Measurements from ENCODE around the gene TGM1. TPM values are rescaled to one million over a fixed set of nuclear protein-coding genes. Genes with fewer than 3 reads are reported as not detected.

Gene TGM1
- total RNA-seq, 1 experiment from 2014 or later, result 3.2 TPM

- Histone ChIP-seq H3K9me3 (ENCODE audit: low read length) (no peaks in the 10 kb centered on the region), H3K36me3 (ENCODE audit: low read depth, low read length) (peaks cover 49% of the 10 kb centered on the region), H3K27ac (ENCODE audit: low read length) (no peak overlapping the region), H3K79me2 (ENCODE audit: low read length) (peaks cover 42% of the 10 kb centered on the region), H4K20me1 (ENCODE audit: low read length) (no peaks in the 10 kb centered on the region), H3K4me3 (ENCODE audit: low read length) (peak overlapping the region; percentile 93), H3K9ac (ENCODE audit: low read length) (peak overlapping the region; percentile 82), H2AFZ (ENCODE audit: low read length) (no peak overlapping the region), H3K9me2 (replicated peaks; ENCODE audit: low read length) (no peaks in the 10 kb centered on the region), H3F3A (ENCODE audit: low read length, unreplicated experiment) (no peaks in the 10 kb centered on the region), H3K4me2 (ENCODE audit: low read length) (peak overlapping the region; percentile 89), H3K4me1 (ENCODE audit: insufficient read depth, low read length) (peaks cover 36% of the 10 kb centered on the region), H3K27me3 (ENCODE audit: low read length) (no peaks in the 10 kb centered on the region)
- POLR2A ChIA-PET (ENCODE audit: unreplicated experiment), result interaction anchor here (0.7 kb wide), 1 partner anchor 59 kb away, joined by 7 read pairs; the partner anchor contains the start of gene TINF2
- DNase-seq (no peak), ATAC-seq (no peak)
- no TSS peak for BruUV-seq (replicated peaks)
- TF ChIP-seq CTCF (conservative IDR thresholded peaks at IDR 0.05; ENCODE audit: low read depth, low read length), result no peak
- no peak for TF ChIP-seq EZH2 (IDR thresholded peaks at IDR 0.05; ENCODE audit: low read length, unreplicated experiment)
- TF ChIP-seq EZH2phosphoT487 (IDR thresholded peaks at IDR 0.05; ENCODE audit: borderline replicate concordance, low read length), result no peak
- intact Hi-C loops (cut with micrococcal nuclease), result no loop called here
- CTCF ChIA-PET, result interaction anchor here (1.8 kb wide), 1 partner anchor 29 kb away, joined by 5 read pairs; the partner anchor contains the start of gene RABGGTA
Observed at GRCh38 chr14:24300326-24300980, 37.5 kb upstream of the TGM1 start.

- Histone ChIP-seq H2AFZ (ENCODE audit: low read length) (peak within 1 kb of the TSS; percentile 92), H3K27ac (ENCODE audit: low read length) (peak within 1 kb of the TSS; percentile 71)
- TF ChIP-seq EZH2phosphoT487 (IDR thresholded peaks at IDR 0.05; ENCODE audit: borderline replicate concordance, low read length), result no peak
- TF ChIP-seq CTCF (conservative IDR thresholded peaks at IDR 0.05; ENCODE audit: low read depth, low read length), result no peak
- no peak for TF ChIP-seq EZH2 (IDR thresholded peaks at IDR 0.05; ENCODE audit: low read length, unreplicated experiment)
Observed at GRCh38 chr14:24299255-24300191, 36.5 kb upstream of the TGM1 start, which contains the start of the genes DHRS1 and NOP9. Gene DHRS1 (minus strand): TSS chr14:24299780. CDS start chr14:24299106, 674 bp downstream. Gene NOP9 (plus strand): TSS chr14:24299850. CDS start chr14:24299955, 105 bp downstream.

More at GRCh38 chr14:24299255-24300191, 36.5 kb upstream of the TGM1 start, which contains the start of the genes DHRS1 and NOP9:
- H3F3A ChIP-seq (ENCODE audit: low read length, unreplicated experiment), result no peaks in the 10 kb centered on the region
- H3K4me1 ChIP-seq (ENCODE audit: insufficient read depth, low read length), result peaks cover 36% of the 10 kb centered on the region
- H3K4me2 ChIP-seq (ENCODE audit: low read length), result peak within 1 kb of the TSS; percentile 89
- H3K27me3 ChIP-seq (ENCODE audit: low read length), result no peaks in the 10 kb centered on the region
- H3K9me2 ChIP-seq (replicated peaks; ENCODE audit: low read length), result no peaks in the 10 kb centered on the region
- H3K36me3 ChIP-seq (ENCODE audit: low read depth, low read length), result peaks cover 48% of the 10 kb centered on the region
- H3K4me3 ChIP-seq (ENCODE audit: low read length), result peak within 1 kb of the TSS; percentile 93
- BruUV-seq (replicated peaks), result TSS peak; percentile 75
- DNase-seq (peak; percentile 95), ATAC-seq (peak; percentile 65)
- ChIA-PET POLR2A (ENCODE audit: unreplicated experiment) (interaction anchor here (0.5 to 1.0 kb wide), 3 partner anchors 57 to 87 kb away, joined by 4 to 7 read pairs (median 5); partner anchors contain the start of gene TINF2), CTCF (interaction anchor here (0.7 to 3.1 kb wide), 3 partner anchors 9 to 57 kb away, joined by 4 to 55 read pairs (median 5); partner anchors contain the start of genes CIDEB, RABGGTA and TINF2)
- peaks cover 42% of the 10 kb centered on the region for H3K79me2 ChIP-seq (ENCODE audit: low read length)
- intact Hi-C loops (cut with micrococcal nuclease), result loop anchor here (5.0 kb wide), 1 partner anchor 82 kb away; the partner anchor contains the start of gene MDP1
- H3K9me3 ChIP-seq (ENCODE audit: low read length), result no peaks in the 10 kb centered on the region
- no peaks in the 10 kb centered on the region for H4K20me1 ChIP-seq (ENCODE audit: low read length)
- peak within 1 kb of the TSS; percentile 82 for H3K9ac ChIP-seq (ENCODE audit: low read length)
